GM21717 (cell line): ENCODE results near the gene CFAP100.

Experiments
- ATAC-seq: cut with Tn5 transposase; IDR thresholded peaks from one replicate; pipeline ENCODE4 v1.9.1; 2021; ENCODE audit warnings: mild to moderate bottlenecking, moderate library complexity; ENCODE audit not compliant: unreplicated experiment

The CFAP100 gene

GRCh38 chr3:126373682-126374601 lies 20.8 kb upstream of the CFAP100 start:
- no peak for ATAC-seq

- no peak for ATAC-seq
These were observed 18.8 kb upstream of the CFAP100 start for GRCh38 chr3:126375835-126376331.

- ATAC-seq = no peak
These were observed 18.3 kb upstream of the CFAP100 start for GRCh38 chr3:126376444-126376843.

- ATAC-seq = no peak
These were observed 17.5 kb upstream of the CFAP100 start for GRCh38 chr3:126377211-126377610.

GRCh38 chr3:126378341-126378751 lies 16.4 kb upstream of the CFAP100 start:
- no peak for ATAC-seq

GRCh38 chr3:126380011-126380768 lies 14.5 kb upstream of the CFAP100 start:
- no peak for ATAC-seq

GRCh38 chr3:126381966-126382365 lies 12.7 kb upstream of the CFAP100 start:
- no peak for ATAC-seq

GRCh38 chr3:126389112-126389793 lies 5.5 kb upstream of the CFAP100 start:
- no peak for ATAC-seq

GRCh38 chr3:126389794-126390146 lies 4.9 kb upstream of the CFAP100 start:
- no peak for ATAC-seq

GRCh38 chr3:126390201-126390600 lies 4.5 kb upstream of the CFAP100 start:
- ATAC-seq = no peak

GRCh38 chr3:126390751-126391150 lies 4.0 kb upstream of the CFAP100 start:
- no peak for ATAC-seq

GRCh38 chr3:126391631-126392030 lies 3.1 kb upstream of the CFAP100 start:
- no peak for ATAC-seq

- no peak for ATAC-seq
These were observed 2.5 kb upstream of the CFAP100 start for GRCh38 chr3:126392246-126392645.

GRCh38 chr3:126393563-126393962 lies 1.1 kb upstream of the CFAP100 start:
- ATAC-seq = no peak

GRCh38 chr3:126394977-126395321 lies 240 bp downstream of the CFAP100 start:
- ATAC-seq = no peak

- no peak for ATAC-seq
These were observed 1.3 kb downstream of the CFAP100 start for GRCh38 chr3:126395846-126396513.

- ATAC-seq = no peak
These were observed 1.8 kb downstream of the CFAP100 start for GRCh38 chr3:126396536-126396935.

GRCh38 chr3:126397610-126398422 lies 3.1 kb downstream of the CFAP100 start:
- no peak for ATAC-seq

- no peak for ATAC-seq
These were observed 4.0 kb downstream of the CFAP100 start for GRCh38 chr3:126398423-126399350.
